ENCODE measurements around the gene MMP28.

The MMP28 gene

DNA sequence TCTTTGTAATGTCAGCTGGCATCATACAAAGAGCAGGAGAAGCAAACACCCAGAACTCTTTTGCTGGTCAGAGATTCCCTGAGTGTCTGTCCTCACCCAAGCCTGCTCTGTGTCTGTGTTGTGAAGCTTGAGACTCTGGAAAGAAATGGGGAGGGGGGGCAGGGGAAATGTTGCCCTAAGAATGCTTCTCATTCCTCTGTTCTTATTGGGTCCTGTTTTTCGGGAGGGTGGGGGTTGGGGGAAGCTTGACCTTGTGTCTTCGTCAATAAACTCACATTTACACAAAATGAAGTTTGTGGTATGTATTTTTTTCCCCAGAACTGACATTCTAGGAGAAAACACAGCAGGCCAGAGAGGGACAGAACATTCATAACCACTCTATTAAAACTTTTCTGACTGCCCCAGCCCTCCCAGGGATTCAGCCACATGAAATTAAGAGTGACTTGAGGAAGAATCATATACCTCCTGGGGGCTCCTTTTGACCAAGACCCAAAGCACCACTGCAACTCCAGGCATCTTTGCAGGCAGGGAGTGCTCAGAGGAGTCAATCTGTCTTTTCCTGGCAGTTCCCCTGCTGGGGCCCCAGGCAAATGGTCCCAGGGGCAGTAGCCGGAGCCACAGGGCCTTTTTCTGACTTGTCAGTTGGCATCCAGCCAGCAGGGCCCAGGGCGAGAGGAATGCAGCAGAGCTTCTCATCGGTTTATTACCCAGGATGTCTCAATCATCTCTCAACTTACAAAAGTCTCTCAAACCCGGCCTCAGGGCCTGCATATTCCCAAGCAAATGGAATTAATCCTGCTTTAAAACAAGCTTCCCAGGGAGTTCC lies 69.1 kb downstream of the MMP28 start:
- DNase-seq (ENCODE audit: low read depth in 2 of 2) = no peak

GRCh38 chr17:35725802-35726126 lies 69.7 kb downstream of the MMP28 start:
- no peak for DNase-seq (ENCODE audit: low read depth in 2 of 2)

GRCh38 chr17:35725058-35725457 lies 70.4 kb downstream of the MMP28 start:
- DNase-seq (ENCODE audit: low read depth in 2 of 2) = no peak

GRCh38 chr17:35723735-35724134 lies 71.7 kb downstream of the MMP28 start:
- no peak for DNase-seq (ENCODE audit: low read depth in 2 of 2)

- no peak for DNase-seq (ENCODE audit: low read depth in 2 of 2)
Observed at GRCh38 chr17:35717475-35717874, 78.0 kb downstream of the MMP28 start.

DNA sequence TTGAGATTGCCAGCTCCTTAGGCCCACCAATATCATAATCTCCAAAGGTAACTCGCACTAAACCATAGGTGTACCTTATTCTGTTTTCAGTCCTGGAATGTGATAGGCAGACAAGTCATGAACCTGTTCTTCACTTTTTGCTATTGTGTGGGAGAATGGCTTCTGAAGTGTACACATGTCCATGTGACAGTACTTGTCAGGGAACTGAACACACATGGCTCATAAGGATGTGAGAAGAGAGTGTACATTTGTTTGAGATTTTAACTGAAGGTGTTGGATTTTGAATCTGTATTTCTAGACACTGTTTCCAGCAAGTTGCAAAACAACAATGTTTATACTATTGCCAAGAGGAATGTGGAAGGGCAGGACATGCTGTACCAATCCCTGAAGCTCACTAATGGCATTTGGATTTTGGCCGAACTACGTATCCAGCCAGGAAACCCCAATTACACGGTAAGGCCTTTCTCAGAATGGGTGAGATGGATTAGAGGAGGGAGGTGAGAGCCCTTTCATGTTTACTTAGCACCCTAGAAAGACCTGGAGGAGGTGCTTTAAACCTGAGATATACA lies 78.5 kb downstream of the MMP28 start:
- DNase-seq (ENCODE audit: low read depth in 2 of 2) = no peak

- no peak for DNase-seq (ENCODE audit: low read depth in 2 of 2)
Observed at GRCh38 chr17:35716173-35716572, 79.3 kb downstream of the MMP28 start.
